HCT116 (cell line): ENCODE measurements around the gene SEC14L1. TPM values are rescaled to one million over a fixed set of nuclear protein-coding genes. Genes with fewer than 3 reads are reported as not detected.

Experiments
- ATAC-seq: fragments of 200-7000 bp; cut with Tn5 transposase; 2 replicates; pipeline ENCODE4 v1.9.1; 2020; ENCODE audit warnings: mild to moderate bottlenecking, moderate library complexity
- BruUV-seq: library from RNA; stranded (reverse); fragments of 400-500 nt; replicated peaks from 2 replicates; lab custom pipeline; 2021; lab: Mats Ljungman, UMichigan
- CTCF ChIA-PET: fragments of 300-600 bp; sonication (Branson Sonifier 250); formaldehyde crosslinking; loops from one replicate; lab custom pipeline; 2021; ENCODE audit warnings: antibody characterized with exemption; lab: Charles Lee
- POLR2A ChIA-PET: fragments of 300-600, 350-600 bp; sonication (Branson Sonifier 250); formaldehyde crosslinking; loops from one replicate; lab custom pipeline; 2021; ENCODE audit warnings: antibody characterized with exemption; lab: Charles Lee
- RAD21 ChIA-PET, 2 experiments: fragments of 300-600 bp; sonication (Branson Sonifier 250); formaldehyde crosslinking; loops; one replicate each; lab custom pipeline; 2023; ENCODE audit warnings: low total read pairs in 2 of 2; ENCODE audit not compliant: uncharacterized antibody in 2 of 2, unreplicated experiment in 2 of 2, low non-redundant PET in 1 of 2; lab: Charles Lee
- DNase-seq: peaks from one replicate; pipeline ENCODE4 v3.0.0-alpha.2; 2010; ENCODE audit warnings: low read depth, low spot score
- H2AFZ ChIP-seq: fragments of 200-600 bp; shearing (Covaris generic), sonication (generic); 2 replicates; pipeline ENCODE4 v1.6.1; 2017; ENCODE audit warnings: low read depth, mixed run types, mixed read lengths, antibody characterized with exemption, low read length; ENCODE audit not compliant: poor library complexity, severe bottlenecking
- H3K27ac ChIP-seq: 2 replicates; pipeline ENCODE4 v1.5.1; 2012; ENCODE audit warnings: low read depth, low read length
- H3K27me3 ChIP-seq: fragments of 200-600 bp; sonication (generic); 2 replicates; pipeline ENCODE4 v1.6.1; 2016; ENCODE audit warnings: mixed run types, low read length, mixed read lengths; ENCODE audit not compliant: insufficient read depth
- H3K36me3 ChIP-seq, 2 experiments: fragments of 200-500 bp in 1 of 2; fragments of 200-600 bp in 1 of 2; sonication (Bioruptor generic) in 1 of 2; sonication (generic) in 1 of 2; 2 replicates each; pipeline versions ENCODE4 v1.5.1 to v1.6.1; 2014 to 2016; ENCODE audit warnings: low read length in 2 of 2, inconsistent platforms in 1 of 2, mixed read lengths in 1 of 2, mixed run types in 1 of 2; ENCODE audit not compliant: insufficient read depth in 2 of 2, control insufficient read depth in 1 of 2
- H3K4me1 ChIP-seq, 2 experiments: fragments of 200-600 bp in 1 of 2; sonication (generic) in 1 of 2; 2 replicates each; pipeline versions ENCODE4 v1.5.1 to v1.6.1; 2012 to 2017; ENCODE audit warnings: low read length in 2 of 2, inconsistent platforms in 1 of 2, mild to moderate bottlenecking in 1 of 2, mixed read lengths in 1 of 2, mixed run types in 1 of 2, moderate library complexity in 1 of 2; ENCODE audit not compliant: insufficient read depth in 2 of 2, control insufficient read depth in 1 of 2
- H3K4me2 ChIP-seq: fragments of 200-600 bp; sonication (generic); 2 replicates; pipeline ENCODE4 v1.6.1; 2017; ENCODE audit warnings: mixed run types, low read length, mixed read lengths
- H3K4me3 ChIP-seq, 2 experiments: fragments of 200-600 bp in 1 of 2; sonication (generic) in 1 of 2; replicated peaks in 1 of 2; 2 replicates each; pipeline ENCODE4 v1.5.1; 2011 to 2016; ENCODE audit warnings: low read length in 2 of 2, control low read depth in 1 of 2, low read depth in 1 of 2, mild to moderate bottlenecking in 1 of 2, mixed read lengths in 1 of 2, mixed run types in 1 of 2
- H3K79me2 ChIP-seq: fragments of 200-600 bp; sonication (generic); 2 replicates; pipeline ENCODE4 v1.6.1; 2017; ENCODE audit warnings: mild to moderate bottlenecking, mixed run types, low read length, moderate library complexity, mixed read lengths; ENCODE audit not compliant: insufficient read depth
- H3K9ac ChIP-seq: fragments of 200-600 bp; sonication (generic); 2 replicates; pipeline ENCODE4 v1.6.1; 2016; ENCODE audit warnings: low read length, mixed read lengths
- H3K9me2 ChIP-seq: fragments of 200-600 bp; sonication (generic), shearing (Covaris generic); 2 replicates; pipeline ENCODE4 v1.6.1; 2017; ENCODE audit warnings: mixed run types, mild to moderate bottlenecking, moderate library complexity; ENCODE audit not compliant: insufficient read depth
- H3K9me3 ChIP-seq, 2 experiments: fragments of 200-500 bp in 1 of 2; fragments of 200-600 bp in 1 of 2; sonication (Bioruptor generic) in 1 of 2; sonication (generic) in 1 of 2; 2 replicates each; pipeline ENCODE4 v1.6.1; 2014 to 2017; ENCODE audit warnings: low read length in 2 of 2, mixed read lengths in 2 of 2, inconsistent platforms in 1 of 2, low read depth in 1 of 2, mild to moderate bottlenecking in 1 of 2, mixed run types in 1 of 2, moderate library complexity in 1 of 2; ENCODE audit not compliant: control insufficient read depth in 1 of 2, insufficient read depth in 1 of 2
- H4K20me1 ChIP-seq: fragments of 200-600 bp; sonication (generic), shearing (Covaris generic); 2 replicates; pipeline ENCODE4 v1.6.1; 2017; ENCODE audit warnings: mixed run types, mild to moderate bottlenecking, moderate library complexity; ENCODE audit not compliant: insufficient read depth
- ATF3 ChIP-seq: IDR thresholded peaks from 2 replicates; pipeline ENCODE4 v1.6.1; 2012
- CTCF ChIP-seq, 3 experiments: fragments of 200-600 bp in 1 of 3; sonication (generic) in 1 of 3; IDR thresholded peaks in 2 of 3; conservative IDR thresholded peaks in 1 of 3; 2 replicates each; pipeline ENCODE4 v1.5.1; 2012 to 2017; ENCODE audit warnings: low read depth in 2 of 3, low read length in 2 of 3, antibody characterized with exemption in 1 of 3, borderline replicate concordance in 1 of 3, control low read depth in 1 of 3, mild to moderate bottlenecking in 1 of 3, mixed read lengths in 1 of 3, mixed run types in 1 of 3, moderate library complexity in 1 of 3; ENCODE audit not compliant: insufficient read depth in 1 of 3
- EGR1 ChIP-seq: IDR thresholded peaks from 2 replicates; pipeline ENCODE4 v1.6.1; 2012; ENCODE audit warnings: low read depth
- EZH2phosphoT487 ChIP-seq: fragments of 200-600 bp; IDR thresholded peaks from 2 replicates; pipeline ENCODE4 v1.6.1; 2018; ENCODE audit warnings: antibody characterized with exemption, borderline replicate concordance
- FOSL1 ChIP-seq: IDR thresholded peaks from 2 replicates; pipeline ENCODE4 v1.6.1; 2012; ENCODE audit warnings: low read depth
- JUND ChIP-seq: IDR thresholded peaks from 2 replicates; pipeline ENCODE4 v1.6.1; 2012
- MAX ChIP-seq: IDR thresholded peaks from 2 replicates; pipeline ENCODE4 v1.6.1; 2012
- POLR2A ChIP-seq: IDR thresholded peaks from 2 replicates; pipeline ENCODE4 v1.7.0; 2011; ENCODE audit warnings: borderline replicate concordance; ENCODE audit not compliant: insufficient read depth, insufficient read length; ENCODE audit errors: extremely low read depth
- ZNF274 ChIP-seq: fragments of 200-500 bp; sonication (Bioruptor generic); IDR thresholded peaks from 2 replicates; pipeline ENCODE4 v1.6.1; 2014; ENCODE audit warnings: mild to moderate bottlenecking, low read depth, low read length, inconsistent platforms
- intact Hi-C: fragments of 100-400 bp; cut with micrococcal nuclease; formaldehyde crosslinking; loops from 2 replicates; pipeline ENCODE4 v1.10.0; 2022
- total RNA-seq: library from RNA; stranded (reverse); gene quantifications from one replicate; pipeline ENCODE4 v1.2.1, GENCODE V29; 2021; ENCODE audit not compliant: unreplicated experiment

The SEC14L1 gene
- total RNA-seq, 1 experiment from 2014 or later, result 59.7 TPM

DNA sequence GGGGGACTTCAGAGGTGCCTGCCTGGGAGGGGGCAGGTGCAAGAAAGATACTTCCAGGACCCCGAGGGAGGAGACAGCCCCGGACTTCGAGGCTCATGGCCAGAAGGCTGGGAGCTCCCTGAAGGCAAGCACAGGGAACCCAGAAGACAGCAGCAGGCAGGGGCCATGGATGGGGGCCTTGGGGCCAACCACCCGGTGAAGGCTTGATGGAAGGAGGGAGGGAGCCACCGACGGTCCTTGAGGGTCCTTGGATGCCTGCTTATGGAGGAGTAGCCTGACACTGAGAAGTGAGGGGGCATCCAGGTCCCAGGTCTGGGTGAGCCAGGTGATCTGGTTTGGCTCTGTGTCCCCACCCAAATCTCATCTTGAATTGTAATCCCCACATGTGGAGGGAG lies 89.7 kb downstream of the SEC14L1 start:
- Histone ChIP-seq H3K4me2 (no peak overlapping the region), H2AFZ (no peak overlapping the region), H3K9ac (no peak overlapping the region), H3K4me3 (no peak overlapping the region), H3K9me2 (no peaks in the 10 kb centered on the region), H3K27ac (no peak overlapping the region), H3K79me2 (no peaks in the 10 kb centered on the region), H4K20me1 (no peaks in the 10 kb centered on the region), H3K4me1 (peaks cover 0 to 9% of the 10 kb centered on the region in 2 experiments; a peak in 2 of 4 replicates), H3K36me3 (no peaks in the 10 kb centered on the region), H3K9me3 (peaks cover 0 to 4% of the 10 kb centered on the region in 2 experiments; a peak in 1 of 4 replicates), H3K27me3 (no peaks in the 10 kb centered on the region)
- no peak for TF ChIP-seq ATF3
- TF ChIP-seq POLR2A, result no peak
- no peak for TF ChIP-seq ZNF274
- no peak for TF ChIP-seq EGR1
- TF ChIP-seq FOSL1, result no peak
- no peak for TF ChIP-seq MAX
- no peak for TF ChIP-seq EZH2phosphoT487
- TF ChIP-seq JUND, result no peak
- no peak for TF ChIP-seq CTCF (IDR thresholded peaks at IDR 0.05 in 2 of 3, conservative IDR thresholded peaks at IDR 0.05 in 1 of 3; ENCODE audit: borderline replicate concordance in 1 of 3, insufficient read depth in 1 of 3, low read depth in 2 of 3, low read length in 2 of 3)
- CTCF ChIA-PET, result no interaction called here
- RAD21 ChIA-PET, result no interaction called here
- POLR2A ChIA-PET, result no interaction called here
- ATAC-seq (no peak), DNase-seq (no peak)
- intact Hi-C loops, result no loop called here
- BruUV-seq, result no TSS peak
